Measurements from ENCODE around the gene PRR23A. TPM values are rescaled to one million over a fixed set of nuclear protein-coding genes. Genes with fewer than 3 reads are reported as not detected.

Gene PRR23A
- total and polyA plus RNA-seq, 2 of the 4 experiments (the other 2 are of a cell fraction): not detected

GRCh38 chr3:139052802-139053600 lies 46.9 kb upstream of the PRR23A start:
- no peak overlapping the region for H3K18ac ChIP-seq (ENCODE audit: low read depth, low read length)
- H3K4ac ChIP-seq (ENCODE audit: low read depth, low read length): no peak overlapping the region
- no peak overlapping the region for H4K5ac ChIP-seq (ENCODE audit: low read depth, low read length)
- H2BK20ac ChIP-seq (ENCODE audit: low read depth, low read length): no peak overlapping the region
- no peak overlapping the region for H2BK120ac ChIP-seq (ENCODE audit: low read depth, low read length)
- no peak overlapping the region for H2AFZ ChIP-seq (replicated peaks; ENCODE audit: low read length, poor library complexity)
- H3K23ac ChIP-seq (ENCODE audit: low read depth, low read length): no peak overlapping the region
- H3K14ac ChIP-seq (replicated peaks; ENCODE audit: low read depth, low read length): no peak overlapping the region
- no peaks in the 10 kb centered on the region for H4K20me1 ChIP-seq (ENCODE audit: insufficient read depth, low read length)
- no peak for ATAC-seq (ENCODE audit: low read depth)
- H2BK15ac ChIP-seq (ENCODE audit: low read depth, low read length): no peak overlapping the region
- H4K8ac ChIP-seq (ENCODE audit: low read depth in 2 of 2, low read length in 2 of 2): no peak overlapping the region
- no peak overlapping the region for H2BK5ac ChIP-seq (ENCODE audit: low read depth, low read length, poor library complexity, severe bottlenecking)
- H3K79me1 ChIP-seq (ENCODE audit: low read depth in 1 of 2, low read length in 2 of 2): no peaks in the 10 kb centered on the region
- BruUV-seq (replicated peaks): no TSS peak
- H3K9ac ChIP-seq (ENCODE audit: low read depth, low read length): no peak overlapping the region
- intact Hi-C loops (cut with micrococcal nuclease) (no loop called here), in situ Hi-C loops (cut with MboI; ENCODE audit: low sequenced_read_pairs) (no loop called here), dilution Hi-C loops (cut with HindIII; ENCODE audit: low sequenced_read_pairs, unreplicated experiment) (no loop called here)
- no peaks in the 10 kb centered on the region for H3K4me1 ChIP-seq (ENCODE audit: control insufficient read depth, insufficient read depth, low read length)
- TF ChIP-seq MAZ (IDR thresholded peaks at IDR 0.05; ENCODE audit: borderline replicate concordance, low read depth, low read length) (no peak), CTCF (conservative IDR thresholded peaks at IDR 0.05; ENCODE audit: low read depth, low read length) (no peak), RAD21 (IDR thresholded peaks at IDR 0.05; ENCODE audit: low read length) (no peak), SMC3 (IDR thresholded peaks at IDR 0.05; ENCODE audit: low read depth, low read length) (no peak), RCOR1 (IDR thresholded peaks at IDR 0.05; ENCODE audit: insufficient replicate concordance, low read length) (no peak), RFX5 (IDR thresholded peaks at IDR 0.05; ENCODE audit: low read depth, low read length) (no peak), CHD1 (IDR thresholded peaks at IDR 0.05; ENCODE audit: low read depth, low read length) (no peak), MXI1 (IDR thresholded peaks at IDR 0.05; ENCODE audit: borderline replicate concordance, low read depth, low read length) (no peak), ELK1 (IDR thresholded peaks at IDR 0.05; ENCODE audit: borderline replicate concordance, low read depth, low read length) (no peak), NFE2L2 (IDR thresholded peaks at IDR 0.05; ENCODE audit: low read depth, low read length) (no peak), MAFK (IDR thresholded peaks at IDR 0.05; ENCODE audit: low read depth, low read length) (no peak), FOS (IDR thresholded peaks at IDR 0.05; ENCODE audit: low read depth, low read length) (no peak), BHLHE40 (IDR thresholded peaks at IDR 0.05; ENCODE audit: low read depth, low read length) (no peak), CEBPB (IDR thresholded peaks at IDR 0.05; ENCODE audit: low read depth, low read length) (no peak)
- CTCF ChIA-PET: no interaction called here
- H3K4me3 ChIP-seq (ENCODE audit: insufficient read depth, low read depth, low read length): no peak overlapping the region
- no peak overlapping the region for H4K91ac ChIP-seq (ENCODE audit: insufficient read depth, low read depth, low read length)
- no peak overlapping the region for H3K56ac ChIP-seq (ENCODE audit: extremely low read depth, insufficient read depth, low read length)
- H2AK5ac ChIP-seq (ENCODE audit: low read depth, low read length): no peak overlapping the region
- no peaks in the 10 kb centered on the region for H3K36me3 ChIP-seq (ENCODE audit: control insufficient read depth, insufficient read depth, low read length)
- DNase-seq: no peak
- POLR2A ChIA-PET (ENCODE audit: unreplicated experiment): no interaction called here
- no peak overlapping the region for H2AK9ac ChIP-seq (replicated peaks; ENCODE audit: low read depth, low read length, poor library complexity)
- H3K9me1 ChIP-seq (ENCODE audit: insufficient read depth, low read length): no peaks in the 10 kb centered on the region
- no peak overlapping the region for H3K27ac ChIP-seq (ENCODE audit: insufficient read depth, low read length)
- H3K9me3 ChIP-seq (ENCODE audit: control insufficient read depth, insufficient read depth, low read length): no peaks in the 10 kb centered on the region
- no peak overlapping the region for H3K4me2 ChIP-seq (ENCODE audit: low read depth, low read length)
- no peaks in the 10 kb centered on the region for H3K27me3 ChIP-seq (ENCODE audit: control insufficient read depth, insufficient read depth, low read length)
- WGBS, 2 experiments (ENCODE audit: extremely low coverage in 2 of 2, insufficient read length in 1 of 2): no CpG with 5 or more reads among the region's 2 CpGs
